GM19467 (cell line): ENCODE measurements around the gene OR2A25.

ENCODE experiments used
- ATAC-seq: cut with Tn5 transposase; IDR thresholded peaks from one replicate; pipeline ENCODE4 v1.9.1; 2021; ENCODE audit warnings: mild to moderate bottlenecking, moderate library complexity; ENCODE audit not compliant: unreplicated experiment

The OR2A25 gene

GRCh38 chr7:144063710-144064109 lies 5.9 kb upstream of the OR2A25 start:
- no peak for ATAC-seq

- no peak for ATAC-seq
These were observed 342 bp downstream of the OR2A25 start for GRCh38 chr7:144069953-144070352.

GRCh38 chr7:144074374-144074773 lies 4.8 kb downstream of the OR2A25 start:
- no peak for ATAC-seq

GRCh38 chr7:144085978-144086377 lies 16.4 kb downstream of the OR2A25 start, which contains the start of gene OR2A12:
OR2A12 (plus strand) TSS chr7:144086278; CDS start chr7:144095108, 8,830 bp downstream.
- no peak for ATAC-seq

GRCh38 chr7:144086730-144087129 lies 17.1 kb downstream of the OR2A25 start:
- no peak for ATAC-seq

GRCh38 chr7:144087230-144087629 lies 17.6 kb downstream of the OR2A25 start:
- no peak for ATAC-seq

- ATAC-seq: no peak
These were observed 21.1 kb downstream of the OR2A25 start for GRCh38 chr7:144090667-144091066.

GRCh38 chr7:144098776-144099175 lies 29.2 kb downstream of the OR2A25 start:
- ATAC-seq: no peak

- no peak for ATAC-seq
These were observed 31.0 kb downstream of the OR2A25 start for GRCh38 chr7:144100607-144101006.

GRCh38 chr7:144102041-144102440 lies 32.4 kb downstream of the OR2A25 start:
- ATAC-seq: no peak

- no peak for ATAC-seq
These were observed 35.6 kb downstream of the OR2A25 start for GRCh38 chr7:144105211-144105610.

GRCh38 chr7:144109283-144109682 lies 39.7 kb downstream of the OR2A25 start, which contains the start of gene OR2A2:
OR2A2 (plus strand) TSS chr7:144109583; CDS start chr7:144109583, 0 bp downstream.
- no peak for ATAC-seq

- no peak for ATAC-seq
These were observed 40.7 kb downstream of the OR2A25 start for GRCh38 chr7:144110272-144110671.

GRCh38 chr7:144113651-144114050 lies 44.0 kb downstream of the OR2A25 start:
- ATAC-seq: no peak

- no peak for ATAC-seq
These were observed 48.7 kb downstream of the OR2A25 start for GRCh38 chr7:144118341-144118740.

GRCh38 chr7:144122876-144123275 lies 53.3 kb downstream of the OR2A25 start, which contains the start of gene OR2A14:
OR2A14 (plus strand) TSS chr7:144123176; CDS start chr7:144129113, 5,937 bp downstream.
- ATAC-seq: no peak
